HG03439 (cell line): ENCODE data around the gene TRIM33.
"Not testable (repeated sequence)": the region's sequence is repeated elsewhere in the genome, so short reads cannot be mapped to it uniquely, and the experiment has no call there.

Experiments
- ATAC-seq: cut with Tn5 transposase; IDR thresholded peaks from one replicate; pipeline ENCODE4 v1.9.1; 2021; ENCODE audit warnings: mild to moderate bottlenecking, moderate library complexity; ENCODE audit not compliant: unreplicated experiment

TRIM33 gene

DNA sequence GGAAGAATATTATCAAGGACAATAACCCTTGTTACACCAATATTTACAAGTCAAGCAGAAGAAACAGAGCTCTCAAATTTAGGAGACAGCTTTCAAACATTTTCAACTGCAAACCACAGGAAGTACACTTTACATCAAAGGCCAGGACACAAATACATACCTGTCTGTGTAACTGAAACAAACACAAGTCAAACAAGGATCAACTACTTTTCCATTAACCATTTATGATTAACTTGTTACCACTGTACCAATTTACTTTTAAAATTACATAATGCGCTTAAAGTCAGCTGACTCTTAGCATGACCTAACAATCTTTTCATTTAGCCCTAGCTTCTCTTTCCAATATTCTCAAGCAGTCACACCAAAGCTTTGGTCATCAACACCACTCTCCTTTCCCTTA, 43.5 kb downstream of the TRIM33 start:
- no peak for ATAC-seq

DNA sequence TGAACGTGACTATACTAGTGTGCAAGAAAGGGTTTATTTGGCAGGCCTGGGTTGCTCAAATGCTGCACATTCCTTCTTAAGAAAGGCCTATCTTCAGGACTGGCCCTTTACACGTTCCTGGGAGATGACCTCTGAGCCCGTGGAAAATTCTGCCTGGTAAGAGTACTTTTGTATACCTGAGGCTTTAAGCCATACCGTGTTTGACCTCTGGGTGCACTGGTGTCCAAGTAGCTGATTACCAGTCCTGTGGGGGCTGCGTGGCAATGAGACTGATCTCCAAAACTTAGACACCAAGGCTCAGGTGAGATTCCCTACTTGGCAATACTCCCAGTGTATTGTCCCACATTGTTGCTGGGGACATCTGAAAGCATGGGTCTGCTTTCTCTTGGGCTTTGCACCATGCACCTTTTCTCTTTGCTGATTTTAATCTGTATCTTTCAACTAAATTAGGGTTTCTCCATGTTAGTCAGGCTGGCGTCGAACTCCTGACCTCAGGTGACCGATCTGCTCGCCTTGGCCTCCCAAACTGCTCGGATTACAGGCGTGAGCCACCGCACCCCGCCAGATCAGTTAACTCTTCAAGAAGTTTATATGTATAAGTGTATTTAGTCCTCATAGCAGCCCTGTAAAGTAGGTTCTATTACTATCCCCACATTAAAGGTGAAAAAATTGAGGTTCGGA, 44.5 kb downstream of the TRIM33 start:
- ATAC-seq: no peak

- no peak for ATAC-seq
These were observed 48.0 kb downstream of the TRIM33 start for GRCh38 chr1:114462963-114463362.

DNA sequence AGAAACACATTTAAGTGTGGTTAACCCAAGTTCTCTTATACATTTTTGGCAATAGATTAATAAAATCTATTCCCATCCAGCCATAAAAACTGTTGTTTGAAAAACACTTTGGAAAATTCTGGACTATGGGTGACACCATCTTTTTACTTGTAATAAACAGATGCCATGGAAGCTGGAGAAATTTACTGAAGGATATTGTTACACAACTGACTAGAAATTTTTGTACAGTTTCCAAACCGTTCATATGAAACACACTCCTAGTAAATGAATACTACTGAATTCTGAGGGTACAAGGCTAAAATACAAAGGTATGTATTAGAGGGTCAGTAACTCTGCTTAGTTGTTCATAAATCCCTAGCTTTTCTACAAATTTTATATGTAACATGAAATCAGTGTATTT, 48.7 kb downstream of the TRIM33 start:
- ATAC-seq: no peak

DNA sequence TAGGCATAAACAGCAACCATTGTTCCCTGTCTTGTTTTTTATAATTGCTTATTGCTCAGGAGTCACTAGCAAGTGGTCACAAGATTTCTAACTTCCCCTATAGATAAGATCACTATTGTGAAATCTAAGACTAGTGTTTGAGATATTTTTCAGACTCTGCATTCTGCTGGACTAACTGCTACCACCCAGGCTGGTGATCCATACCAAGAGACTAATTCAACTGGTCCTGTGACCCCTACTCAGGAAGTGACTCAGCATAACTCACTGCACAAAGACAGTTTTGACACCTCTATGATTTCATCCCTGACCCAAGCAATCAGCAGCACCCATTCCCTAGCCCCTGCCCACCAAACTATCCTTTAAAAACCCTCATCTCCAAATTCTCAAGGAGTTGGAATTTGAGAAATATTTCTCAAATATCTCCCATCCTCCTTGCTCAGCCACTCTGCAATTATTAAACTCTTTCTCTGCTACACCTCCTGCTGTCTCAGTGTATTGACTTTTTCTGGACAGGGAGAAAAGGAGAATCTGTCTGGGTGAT, 52.7 kb downstream of the TRIM33 start:
- no peak for ATAC-seq

DNA sequence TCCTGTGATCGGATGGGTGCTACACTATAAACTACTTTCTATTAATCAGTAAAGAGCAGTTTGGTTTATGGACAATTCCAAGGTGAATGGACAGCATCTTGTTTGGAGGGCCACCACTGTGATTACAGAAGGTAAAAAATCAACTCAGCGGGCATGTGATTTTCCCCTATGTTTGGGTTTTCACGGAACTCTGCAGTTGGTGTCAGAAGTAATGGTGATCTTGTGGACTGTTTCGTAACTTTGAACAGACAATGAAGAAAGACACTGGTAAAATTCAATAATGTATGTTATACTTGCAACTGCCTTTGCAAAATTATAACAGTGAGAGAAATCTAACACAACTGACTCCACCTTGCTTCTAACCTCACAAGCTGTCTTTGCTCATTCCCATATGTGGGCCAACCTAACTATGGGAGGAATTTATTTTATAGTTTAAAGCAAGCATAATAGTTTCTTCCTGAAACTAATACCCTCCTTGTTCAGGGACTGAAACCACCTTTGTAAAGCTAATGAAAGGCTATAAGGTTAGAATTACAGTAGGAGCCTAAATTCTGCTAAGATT, 53.2 kb downstream of the TRIM33 start:
- ATAC-seq: no peak

DNA sequence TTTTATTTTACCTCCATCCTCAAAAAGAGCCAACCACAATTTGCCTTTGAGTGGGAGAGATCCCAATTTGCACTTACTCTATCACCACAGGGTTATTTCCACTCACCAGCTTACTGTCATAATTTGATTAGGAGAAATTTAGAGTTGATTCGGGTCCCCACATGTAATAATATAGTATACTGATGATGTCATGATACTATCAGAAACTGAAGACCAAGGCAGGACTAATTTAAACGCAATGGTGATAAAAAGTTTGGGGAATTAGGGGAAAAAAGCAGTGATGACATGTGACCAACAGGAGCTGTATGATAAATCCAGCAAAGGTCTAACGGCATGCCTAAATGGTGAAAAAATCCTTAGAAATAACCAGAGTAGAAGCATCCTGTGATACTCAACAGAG, 54.4 kb downstream of the TRIM33 start:
- no peak for ATAC-seq

- ATAC-seq: no peak
These were observed 55.8 kb downstream of the TRIM33 start for GRCh38 chr1:114455102-114455785.

- ATAC-seq: no peak
These were observed 56.5 kb downstream of the TRIM33 start for GRCh38 chr1:114454539-114454938.

DNA sequence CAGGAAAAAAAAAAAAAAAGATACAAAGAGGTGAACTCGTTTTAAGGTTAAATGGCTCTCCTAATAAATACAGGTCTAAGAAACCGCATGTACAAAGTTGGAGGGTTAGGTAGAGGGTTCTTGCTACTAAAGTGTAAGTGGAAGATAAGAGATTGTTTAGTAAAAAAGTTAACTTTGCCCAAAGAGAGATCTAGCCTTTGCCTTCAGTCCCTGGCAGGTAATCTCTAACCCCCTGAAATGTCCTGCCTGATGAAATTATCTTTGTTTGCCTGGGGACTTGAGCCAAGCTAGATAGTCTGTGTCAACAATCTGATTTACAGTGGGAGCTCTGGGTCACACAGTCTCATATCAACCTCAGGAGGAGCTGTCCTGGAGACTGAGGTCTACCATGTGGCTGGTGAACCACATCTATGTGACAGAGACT, 57.6 kb downstream of the TRIM33 start:
- ATAC-seq: no peak

GRCh38 chr1:114448370-114449036, 62.5 kb downstream of the TRIM33 start:
- ATAC-seq: no peak

DNA sequence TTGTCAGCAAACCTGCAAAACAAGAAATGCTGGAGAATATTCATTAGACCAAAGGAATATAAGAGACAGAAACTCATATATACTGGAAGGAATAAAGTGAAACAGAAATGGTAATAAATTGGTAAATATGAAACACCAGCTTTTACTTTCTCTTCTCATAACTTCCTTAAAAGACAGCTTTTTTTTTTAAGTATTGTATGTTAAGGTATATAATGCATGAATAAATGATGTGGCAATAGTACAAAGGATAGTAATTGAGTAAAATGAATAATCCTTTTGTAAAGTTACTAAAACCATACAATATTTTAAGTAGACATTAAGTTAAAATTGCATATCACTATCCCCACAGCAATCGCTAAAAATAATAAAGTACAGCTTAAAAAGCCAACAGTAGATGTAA, 64.8 kb downstream of the TRIM33 start:
- ATAC-seq: no peak

DNA sequence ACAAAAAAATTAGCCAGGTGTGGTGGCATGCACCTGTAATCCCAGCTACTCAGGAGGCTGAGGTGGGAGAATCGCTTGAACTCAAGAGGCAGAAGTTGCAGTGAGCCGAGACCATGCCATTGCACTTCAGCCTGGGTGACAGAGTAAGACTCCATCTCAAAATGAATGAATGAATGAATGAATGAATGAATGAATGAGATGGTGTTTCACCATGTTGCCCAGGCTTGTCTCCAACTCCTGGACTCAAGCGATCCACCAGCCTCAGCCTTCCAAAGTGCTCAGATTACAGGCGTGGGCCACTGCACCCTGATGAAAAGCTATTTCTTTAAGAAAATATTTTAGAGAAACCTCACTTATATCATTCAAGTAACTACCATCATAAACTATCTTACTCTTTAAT, 67.8 kb downstream of the TRIM33 start:
- ATAC-seq: not testable (repeated sequence)

DNA sequence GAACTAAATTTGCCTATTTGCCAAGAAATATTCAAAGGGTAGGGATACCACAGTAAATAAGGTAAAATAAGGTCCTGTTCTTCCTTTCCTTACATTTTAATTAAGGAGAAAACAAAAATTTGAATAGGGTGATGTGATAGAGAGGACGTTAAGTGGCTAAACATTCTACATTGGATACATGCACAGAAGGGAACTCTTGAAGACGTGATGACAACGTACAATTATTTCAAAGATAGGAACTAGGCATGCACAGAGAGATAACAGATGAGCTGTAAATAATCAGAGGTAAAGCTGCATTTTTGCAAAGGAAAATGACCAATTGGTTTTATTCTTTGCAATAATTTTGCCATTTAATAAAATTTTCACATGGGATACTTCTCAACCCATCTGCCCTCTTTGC, 69.7 kb downstream of the TRIM33 start:
- ATAC-seq: no peak

GRCh38 chr1:114439369-114439768, 71.6 kb downstream of the TRIM33 start:
- no peak for ATAC-seq

- no peak for ATAC-seq
These were observed 73.2 kb downstream of the TRIM33 start for GRCh38 chr1:114437812-114438211.

- ATAC-seq: no peak
These were observed 74.2 kb downstream of the TRIM33 start for GRCh38 chr1:114436799-114437198.

GRCh38 chr1:114435088-114435715, 75.8 kb downstream of the TRIM33 start:
- ATAC-seq: no peak

DNA sequence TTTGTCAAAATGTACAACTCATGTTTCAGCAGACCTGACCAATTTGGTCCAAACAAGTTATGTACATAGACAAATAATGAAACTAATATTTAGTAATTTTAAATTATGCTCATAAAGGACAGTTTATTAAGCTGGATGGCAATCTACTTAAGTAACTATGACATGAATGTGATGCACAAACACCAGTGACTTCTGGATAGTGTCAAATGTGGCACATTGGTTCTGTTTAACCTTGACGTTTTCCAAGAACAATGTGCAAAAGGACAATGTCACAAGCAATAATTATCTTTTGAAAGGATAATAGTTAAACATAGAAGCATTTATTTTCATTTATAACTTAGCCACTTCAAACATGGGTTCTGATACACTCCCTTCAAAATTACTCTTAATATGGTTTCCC, 80.0 kb downstream of the TRIM33 start:
- no peak for ATAC-seq

- ATAC-seq: no peak
These were observed 82.8 kb downstream of the TRIM33 start for GRCh38 chr1:114428083-114428754.

- no peak for ATAC-seq
These were observed 83.4 kb downstream of the TRIM33 start for GRCh38 chr1:114427612-114428011.
